Fibroblast of mammary gland (primary cell): ENCODE data around the gene CAP2.

Experiments used
- DNase-seq: peaks from one replicate; pipeline ENCODE4 v3.0.0-alpha.2; 2010; ENCODE audit warnings: low read depth
- H3K4me3 ChIP-seq: 2 replicates; pipeline ENCODE4 v1.5.1; 2011; ENCODE audit warnings: low read depth, mild to moderate bottlenecking, low read length, moderate library complexity; ENCODE audit not compliant: control insufficient read depth
- TF ChIP-seq, protein P1 (sequence below): conservative IDR thresholded peaks from 2 replicates; pipeline ENCODE4 v1.5.1; 2011; ENCODE audit warnings: low read depth, low read length, inconsistent platforms; ENCODE audit not compliant: control insufficient read depth, insufficient read depth

Gene CAP2

DNA sequence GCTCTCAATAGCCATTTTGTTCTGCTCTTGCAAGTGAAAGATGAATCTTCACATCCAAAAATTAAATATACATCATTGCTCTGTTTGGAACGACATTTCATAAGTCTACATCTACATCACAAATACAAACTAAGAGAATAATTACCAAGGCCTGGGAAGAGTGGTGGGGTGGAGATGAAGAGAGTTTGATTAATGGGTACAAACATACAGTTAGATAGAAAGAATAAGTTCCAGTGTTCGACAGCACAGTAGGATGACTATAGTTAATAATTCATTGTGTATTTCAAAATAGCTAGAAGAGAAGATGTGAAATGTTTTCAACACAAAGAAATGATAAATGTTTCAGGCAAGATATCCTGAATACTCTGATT, 38.0 kb upstream of the CAP2 start:
- TF ChIP-seq, protein P1, sequence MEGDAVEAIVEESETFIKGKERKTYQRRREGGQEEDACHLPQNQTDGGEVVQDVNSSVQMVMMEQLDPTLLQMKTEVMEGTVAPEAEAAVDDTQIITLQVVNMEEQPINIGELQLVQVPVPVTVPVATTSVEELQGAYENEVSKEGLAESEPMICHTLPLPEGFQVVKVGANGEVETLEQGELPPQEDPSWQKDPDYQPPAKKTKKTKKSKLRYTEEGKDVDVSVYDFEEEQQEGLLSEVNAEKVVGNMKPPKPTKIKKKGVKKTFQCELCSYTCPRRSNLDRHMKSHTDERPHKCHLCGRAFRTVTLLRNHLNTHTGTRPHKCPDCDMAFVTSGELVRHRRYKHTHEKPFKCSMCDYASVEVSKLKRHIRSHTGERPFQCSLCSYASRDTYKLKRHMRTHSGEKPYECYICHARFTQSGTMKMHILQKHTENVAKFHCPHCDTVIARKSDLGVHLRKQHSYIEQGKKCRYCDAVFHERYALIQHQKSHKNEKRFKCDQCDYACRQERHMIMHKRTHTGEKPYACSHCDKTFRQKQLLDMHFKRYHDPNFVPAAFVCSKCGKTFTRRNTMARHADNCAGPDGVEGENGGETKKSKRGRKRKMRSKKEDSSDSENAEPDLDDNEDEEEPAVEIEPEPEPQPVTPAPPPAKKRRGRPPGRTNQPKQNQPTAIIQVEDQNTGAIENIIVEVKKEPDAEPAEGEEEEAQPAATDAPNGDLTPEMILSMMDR = no peak
- no peak for DNase-seq
- H3K4me3 ChIP-seq = no peak overlapping the region

GRCh38 chr6:17358515-17358914, 34.9 kb upstream of the CAP2 start:
- no peak for DNase-seq
- TF ChIP-seq, protein P1 = no peak
- no peak overlapping the region for H3K4me3 ChIP-seq

GRCh38 chr6:17360564-17360963, 32.8 kb upstream of the CAP2 start:
- TF ChIP-seq, protein P1 = no peak
- no peak overlapping the region for H3K4me3 ChIP-seq
- no peak for DNase-seq

DNA sequence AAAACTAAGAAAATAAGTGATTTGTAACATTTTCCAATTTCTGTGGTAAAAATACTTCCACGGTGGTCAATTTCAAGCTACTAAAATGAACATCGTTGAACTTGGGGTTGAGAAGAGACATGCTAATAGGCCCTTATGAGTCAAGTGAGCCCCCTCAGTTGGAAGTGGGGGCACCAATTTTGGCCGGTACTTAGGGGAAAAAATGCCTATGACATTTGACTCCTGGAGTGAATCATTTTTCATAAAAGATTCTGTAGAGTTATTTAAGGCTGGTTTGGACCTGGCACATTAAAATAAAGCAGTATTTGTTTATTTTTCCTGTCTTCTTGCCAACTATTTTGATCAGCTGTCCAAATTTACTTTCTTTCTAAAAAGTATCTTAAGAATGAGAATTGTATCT, 32.4 kb upstream of the CAP2 start:
- TF ChIP-seq, protein P1 = no peak
- no peak overlapping the region for H3K4me3 ChIP-seq
- DNase-seq = no peak

DNA sequence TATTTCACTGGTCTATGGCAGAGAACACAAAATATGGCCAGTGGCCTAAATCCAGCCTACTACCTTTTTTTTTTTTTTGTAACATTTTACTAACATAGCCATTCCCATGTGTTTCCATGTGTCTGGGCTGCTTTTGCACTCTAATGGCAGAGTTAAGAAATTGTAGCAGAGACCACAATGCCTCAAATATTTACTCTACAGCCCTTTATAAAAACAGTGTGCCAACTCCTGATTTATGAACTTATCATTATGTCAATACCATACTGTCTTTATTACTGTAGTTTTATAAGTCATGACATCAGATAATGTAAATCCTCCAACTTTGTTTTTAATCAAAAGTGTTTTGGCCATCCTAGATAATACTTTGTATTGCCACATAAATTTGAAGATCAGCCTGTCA, 27.4 kb upstream of the CAP2 start:
- no peak for DNase-seq
- TF ChIP-seq, protein P1 = no peak
- no peak overlapping the region for H3K4me3 ChIP-seq

GRCh38 chr6:17367868-17368267, 25.5 kb upstream of the CAP2 start:
- no peak overlapping the region for H3K4me3 ChIP-seq
- TF ChIP-seq, protein P1 = no peak
- no peak for DNase-seq
